ENCODE measurements around the gene MCUB. TPM values are rescaled to one million over a fixed set of nuclear protein-coding genes. Genes with fewer than 3 reads are reported as not detected.

MCUB gene
- total and polyA plus RNA-seq, 9 of the 15 experiments (the other 6 are each of a cell fraction or from before 2014, with no cell fraction given), result 1.4 to 21.5 (median 5.4) TPM

- TF ChIP-seq ETV6 (IDR thresholded peaks at IDR 0.05; ENCODE audit: borderline replicate concordance in 1 of 2, low read depth in 2 of 2, low read length in 1 of 2) (no peak), ETV6 (CRISPR knock-in tag; IDR thresholded peaks at IDR 0.05; ENCODE audit: borderline replicate concordance) (no peak), JUND (IDR thresholded peaks at IDR 0.05; ENCODE audit: borderline replicate concordance, low read depth, low read length) (no peak), JUND (tag; IDR thresholded peaks at IDR 0.05; ENCODE audit: borderline replicate concordance, low read depth, low read length) (peak; percentile 42; the same call in 1 of the 3 replicates), ETV5 (CRISPR knock-in tag; IDR thresholded peaks at IDR 0.05; ENCODE audit: low read depth) (no peak), POLR2B (IDR thresholded peaks at IDR 0.05; ENCODE audit: low read depth, partially characterized antibody) (no peak), NELFE (IDR thresholded peaks at IDR 0.05; ENCODE audit: insufficient read depth, insufficient read length) (no peak), ZNF121 (CRISPR knock-in tag; conservative IDR thresholded peaks at IDR 0.05) (no peak), ATF7 (IDR thresholded peaks at IDR 0.05) (no peak), KDM5B (IDR thresholded peaks at IDR 0.05; ENCODE audit: insufficient replicate concordance, low read depth, low read length) (peak; percentile 24), CBFA2T3 (IDR thresholded peaks at IDR 0.05) (0 out of 2 replicates have a peak, but pooled peaks have one; percentile 9), ELF2 (CRISPR knock-in tag; IDR thresholded peaks at IDR 0.05) (no peak), GTF3C2 (IDR thresholded peaks at IDR 0.05; ENCODE audit: borderline replicate concordance, extremely low read depth, insufficient read length) (no peak), MAFG (tag; conservative IDR thresholded peaks at IDR 0.05) (no peak), NFE2 (IDR thresholded peaks at IDR 0.05; ENCODE audit: low read depth) (no peak; the same call in 1 of the 2 replicates)
- TF ChIP-seq, protein P1, sequence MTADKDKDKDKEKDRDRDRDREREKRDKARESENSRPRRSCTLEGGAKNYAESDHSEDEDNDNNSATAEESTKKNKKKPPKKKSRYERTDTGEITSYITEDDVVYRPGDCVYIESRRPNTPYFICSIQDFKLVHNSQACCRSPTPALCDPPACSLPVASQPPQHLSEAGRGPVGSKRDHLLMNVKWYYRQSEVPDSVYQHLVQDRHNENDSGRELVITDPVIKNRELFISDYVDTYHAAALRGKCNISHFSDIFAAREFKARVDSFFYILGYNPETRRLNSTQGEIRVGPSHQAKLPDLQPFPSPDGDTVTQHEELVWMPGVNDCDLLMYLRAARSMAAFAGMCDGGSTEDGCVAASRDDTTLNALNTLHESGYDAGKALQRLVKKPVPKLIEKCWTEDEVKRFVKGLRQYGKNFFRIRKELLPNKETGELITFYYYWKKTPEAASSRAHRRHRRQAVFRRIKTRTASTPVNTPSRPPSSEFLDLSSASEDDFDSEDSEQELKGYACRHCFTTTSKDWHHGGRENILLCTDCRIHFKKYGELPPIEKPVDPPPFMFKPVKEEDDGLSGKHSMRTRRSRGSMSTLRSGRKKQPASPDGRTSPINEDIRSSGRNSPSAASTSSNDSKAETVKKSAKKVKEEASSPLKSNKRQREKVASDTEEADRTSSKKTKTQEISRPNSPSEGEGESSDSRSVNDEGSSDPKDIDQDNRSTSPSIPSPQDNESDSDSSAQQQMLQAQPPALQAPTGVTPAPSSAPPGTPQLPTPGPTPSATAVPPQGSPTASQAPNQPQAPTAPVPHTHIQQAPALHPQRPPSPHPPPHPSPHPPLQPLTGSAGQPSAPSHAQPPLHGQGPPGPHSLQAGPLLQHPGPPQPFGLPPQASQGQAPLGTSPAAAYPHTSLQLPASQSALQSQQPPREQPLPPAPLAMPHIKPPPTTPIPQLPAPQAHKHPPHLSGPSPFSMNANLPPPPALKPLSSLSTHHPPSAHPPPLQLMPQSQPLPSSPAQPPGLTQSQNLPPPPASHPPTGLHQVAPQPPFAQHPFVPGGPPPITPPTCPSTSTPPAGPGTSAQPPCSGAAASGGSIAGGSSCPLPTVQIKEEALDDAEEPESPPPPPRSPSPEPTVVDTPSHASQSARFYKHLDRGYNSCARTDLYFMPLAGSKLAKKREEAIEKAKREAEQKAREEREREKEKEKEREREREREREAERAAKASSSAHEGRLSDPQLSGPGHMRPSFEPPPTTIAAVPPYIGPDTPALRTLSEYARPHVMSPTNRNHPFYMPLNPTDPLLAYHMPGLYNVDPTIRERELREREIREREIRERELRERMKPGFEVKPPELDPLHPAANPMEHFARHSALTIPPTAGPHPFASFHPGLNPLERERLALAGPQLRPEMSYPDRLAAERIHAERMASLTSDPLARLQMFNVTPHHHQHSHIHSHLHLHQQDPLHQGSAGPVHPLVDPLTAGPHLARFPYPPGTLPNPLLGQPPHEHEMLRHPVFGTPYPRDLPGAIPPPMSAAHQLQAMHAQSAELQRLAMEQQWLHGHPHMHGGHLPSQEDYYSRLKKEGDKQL (CRISPR knock-in tag; IDR thresholded peaks at IDR 0.05; ENCODE audit: borderline replicate concordance), result no peak
- TF ChIP-seq, protein P2, sequence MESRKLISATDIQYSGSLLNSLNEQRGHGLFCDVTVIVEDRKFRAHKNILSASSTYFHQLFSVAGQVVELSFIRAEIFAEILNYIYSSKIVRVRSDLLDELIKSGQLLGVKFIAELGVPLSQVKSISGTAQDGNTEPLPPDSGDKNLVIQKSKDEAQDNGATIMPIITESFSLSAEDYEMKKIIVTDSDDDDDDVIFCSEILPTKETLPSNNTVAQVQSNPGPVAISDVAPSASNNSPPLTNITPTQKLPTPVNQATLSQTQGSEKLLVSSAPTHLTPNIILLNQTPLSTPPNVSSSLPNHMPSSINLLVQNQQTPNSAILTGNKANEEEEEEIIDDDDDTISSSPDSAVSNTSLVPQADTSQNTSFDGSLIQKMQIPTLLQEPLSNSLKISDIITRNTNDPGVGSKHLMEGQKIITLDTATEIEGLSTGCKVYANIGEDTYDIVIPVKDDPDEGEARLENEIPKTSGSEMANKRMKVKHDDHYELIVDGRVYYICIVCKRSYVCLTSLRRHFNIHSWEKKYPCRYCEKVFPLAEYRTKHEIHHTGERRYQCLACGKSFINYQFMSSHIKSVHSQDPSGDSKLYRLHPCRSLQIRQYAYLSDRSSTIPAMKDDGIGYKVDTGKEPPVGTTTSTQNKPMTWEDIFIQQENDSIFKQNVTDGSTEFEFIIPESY (CRISPR knock-in tag; IDR thresholded peaks at IDR 0.05), result no peak
These were observed 828 bp downstream of the MCUB start (continued) for GRCh38 chr4:109560687-109561461.
